Lower leg skin (tissue), 3 donors: ENCODE measurements around the gene DUSP22.

ENCODE experiments used
- POLR2A ChIP-seq, 2 donors: fragments of 450-650 bp; IDR thresholded peaks; one replicate each; pipeline ENCODE4 v1.6.1; 2016 to 2017; ENCODE audit warnings: antibody characterized with exemption in 2 of 2, mild to moderate bottlenecking in 1 of 2, moderate library complexity in 1 of 2
- TF ChIP-seq, protein P1 (sequence below), 3 donors: fragments of 450-650 bp; IDR thresholded peaks; one replicate each; pipeline ENCODE4 v1.5.1; 2016; ENCODE audit warnings: antibody characterized with exemption in 3 of 3, mild to moderate bottlenecking in 3 of 3, moderate library complexity in 2 of 3

DNA sequence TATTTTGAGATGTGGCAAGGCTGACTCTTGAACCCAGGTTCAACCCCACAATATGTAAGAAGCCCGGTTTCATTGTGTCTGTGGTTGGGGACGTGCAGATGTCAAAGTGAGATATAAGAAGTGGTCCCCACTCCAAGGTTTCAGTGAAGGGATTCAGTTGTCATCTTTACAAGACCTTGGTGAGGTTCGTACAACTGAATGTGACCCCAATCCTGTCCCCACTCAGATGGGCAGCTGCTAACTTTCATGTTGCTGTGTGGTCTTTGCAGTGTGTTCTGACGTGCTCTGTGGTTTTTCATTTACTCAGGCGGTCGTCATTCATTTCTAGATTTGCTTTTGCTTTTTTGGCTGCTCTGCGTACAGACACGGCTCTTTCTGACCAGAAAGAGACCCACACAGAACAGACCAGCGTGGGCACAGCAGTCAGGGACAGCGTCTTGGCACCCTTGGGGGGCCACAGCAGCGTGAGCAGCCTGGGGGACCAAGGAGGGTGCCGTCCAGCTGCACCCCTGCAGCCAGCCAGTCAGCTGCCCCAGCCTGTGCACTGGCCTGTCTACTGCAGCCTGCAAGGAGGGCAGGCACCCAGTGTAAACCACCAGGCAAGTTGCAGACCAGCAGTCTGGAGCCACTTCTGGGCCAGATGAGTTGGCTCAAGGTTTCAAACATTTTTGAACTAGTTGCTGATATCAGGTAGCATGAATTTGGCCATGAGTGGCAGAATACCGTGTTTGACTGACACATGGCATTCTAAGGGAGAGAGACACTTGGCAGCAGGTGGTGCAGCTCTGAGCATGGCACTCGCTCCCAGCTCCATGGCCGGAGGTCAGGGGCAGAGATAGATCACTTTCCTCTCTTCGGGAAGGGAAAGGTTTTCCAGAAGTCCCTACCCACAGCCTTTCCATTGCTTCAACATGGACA, 49.9 kb downstream of the DUSP22 start:
- TF ChIP-seq, protein P1, sequence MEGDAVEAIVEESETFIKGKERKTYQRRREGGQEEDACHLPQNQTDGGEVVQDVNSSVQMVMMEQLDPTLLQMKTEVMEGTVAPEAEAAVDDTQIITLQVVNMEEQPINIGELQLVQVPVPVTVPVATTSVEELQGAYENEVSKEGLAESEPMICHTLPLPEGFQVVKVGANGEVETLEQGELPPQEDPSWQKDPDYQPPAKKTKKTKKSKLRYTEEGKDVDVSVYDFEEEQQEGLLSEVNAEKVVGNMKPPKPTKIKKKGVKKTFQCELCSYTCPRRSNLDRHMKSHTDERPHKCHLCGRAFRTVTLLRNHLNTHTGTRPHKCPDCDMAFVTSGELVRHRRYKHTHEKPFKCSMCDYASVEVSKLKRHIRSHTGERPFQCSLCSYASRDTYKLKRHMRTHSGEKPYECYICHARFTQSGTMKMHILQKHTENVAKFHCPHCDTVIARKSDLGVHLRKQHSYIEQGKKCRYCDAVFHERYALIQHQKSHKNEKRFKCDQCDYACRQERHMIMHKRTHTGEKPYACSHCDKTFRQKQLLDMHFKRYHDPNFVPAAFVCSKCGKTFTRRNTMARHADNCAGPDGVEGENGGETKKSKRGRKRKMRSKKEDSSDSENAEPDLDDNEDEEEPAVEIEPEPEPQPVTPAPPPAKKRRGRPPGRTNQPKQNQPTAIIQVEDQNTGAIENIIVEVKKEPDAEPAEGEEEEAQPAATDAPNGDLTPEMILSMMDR (IDR thresholded peaks at IDR 0.05), result no peak
- no peak for TF ChIP-seq POLR2A (IDR thresholded peaks at IDR 0.05)
